GM12874 (cell line): Measurements from ENCODE around the gene TNFRSF21.

Source experiments
- CTCF ChIP-seq: IDR thresholded peaks from 2 replicates; pipeline ENCODE4 v1.5.1; 2011; ENCODE audit warnings: low read depth, mild to moderate bottlenecking, control low read depth, low read length, moderate library complexity; ENCODE audit not compliant: insufficient read depth

The TNFRSF21 gene

GRCh38 chr6:47238456-47238995 is 71.2 kb downstream of the TNFRSF21 start:
- TF ChIP-seq CTCF = no peak

- no peak for TF ChIP-seq CTCF
Measured at GRCh38 chr6:47237196-47237595, 72.5 kb downstream of the TNFRSF21 start.

- TF ChIP-seq CTCF = no peak
Measured at GRCh38 chr6:47235964-47236760, 73.5 kb downstream of the TNFRSF21 start.

GRCh38 chr6:47235421-47235820 is 74.3 kb downstream of the TNFRSF21 start:
- no peak for TF ChIP-seq CTCF

GRCh38 chr6:47234266-47234933 is 75.3 kb downstream of the TNFRSF21 start:
- no peak for TF ChIP-seq CTCF

GRCh38 chr6:47231151-47231550 is 78.6 kb downstream of the TNFRSF21 start:
- TF ChIP-seq CTCF = no peak

GRCh38 chr6:47230579-47230978 is 79.1 kb downstream of the TNFRSF21 start:
- no peak for TF ChIP-seq CTCF
